SH-SY5Y (cell line): Measurements from ENCODE around the gene KCNJ15.

ENCODE experiments used
- GATA2 ChIP-seq: IDR thresholded peaks from 2 replicates; pipeline ENCODE4 v1.6.1; 2011; ENCODE audit warnings: mild to moderate bottlenecking, low read depth, low read length
- GATA3 ChIP-seq: IDR thresholded peaks from 2 replicates; pipeline ENCODE4 v1.6.1; 2011; ENCODE audit warnings: low read depth, mild to moderate bottlenecking, low read length, moderate library complexity

DNA sequence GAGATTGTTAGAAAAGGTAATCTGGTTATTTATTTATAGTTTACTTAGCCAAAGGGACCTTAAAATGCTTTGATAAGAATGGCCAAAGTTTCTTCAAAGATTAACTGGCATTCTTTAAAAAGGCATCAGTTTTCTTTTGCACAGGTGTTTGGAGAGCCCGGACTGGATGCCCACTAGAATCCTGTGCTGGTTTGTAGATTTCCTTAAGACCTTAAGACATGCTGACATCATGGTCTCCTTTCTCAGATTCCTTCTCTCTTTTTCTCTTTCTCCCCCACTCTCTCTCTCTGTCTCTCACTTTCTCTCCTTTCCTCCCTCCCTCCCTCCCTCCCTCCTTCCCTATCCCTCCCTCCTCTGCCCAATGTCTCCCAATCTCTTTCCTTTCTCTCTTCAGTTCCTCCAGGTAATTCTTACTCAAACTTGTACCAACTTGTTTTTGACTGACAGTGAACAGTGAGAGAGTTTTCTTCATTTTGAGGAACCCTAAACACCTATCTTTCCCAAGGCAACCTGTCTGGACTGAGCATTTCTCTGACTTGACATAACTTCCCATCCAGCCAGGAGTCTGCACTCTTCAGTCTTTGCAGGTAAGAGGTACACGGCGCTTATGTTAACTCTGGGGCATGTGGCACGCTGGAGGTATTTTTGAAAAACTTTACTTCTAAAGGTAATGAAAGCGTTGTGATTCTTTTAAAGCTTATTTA lies at the start of gene KCNJ15:
- TF ChIP-seq GATA2 (no peak), GATA3 (no peak)
